Stimulated activated CD4-positive, alpha-beta T cell treated with anti-CD3 and anti-CD28 coated beads, Interleukin-12 subunit alpha, Interleukin-12 subunit beta, amount 100 ng/mL, for 4 hours (primary cell): ENCODE measurements around the gene KNDC1.
"Not testable (repeated sequence)": the region's sequence is repeated elsewhere in the genome, so short reads cannot be mapped to it uniquely, and the experiment has no call there.

ENCODE experiments used
- DNase-seq: peaks from one replicate; pipeline ENCODE4 v3.0.0-alpha.2; 2020

Gene KNDC1

GRCh38 chr10:133162910-133163856 is 3.2 kb downstream of the KNDC1 start:
- no peak for DNase-seq

GRCh38 chr10:133163889-133164815 is 4.1 kb downstream of the KNDC1 start:
- no peak for DNase-seq

GRCh38 chr10:133164816-133165555 is 5.0 kb downstream of the KNDC1 start:
- no peak for DNase-seq

GRCh38 chr10:133165556-133166503 is 5.8 kb downstream of the KNDC1 start:
- no peak for DNase-seq

GRCh38 chr10:133166504-133166827 is 6.4 kb downstream of the KNDC1 start:
- DNase-seq = no peak

- DNase-seq = no peak
Observed at GRCh38 chr10:133166828-133167692, 7.0 kb downstream of the KNDC1 start.

- no peak for DNase-seq
Observed at GRCh38 chr10:133167693-133168616, 7.9 kb downstream of the KNDC1 start.

GRCh38 chr10:133168617-133169031 is 8.6 kb downstream of the KNDC1 start:
- DNase-seq = no peak

GRCh38 chr10:133169173-133169947 is 9.3 kb downstream of the KNDC1 start:
- DNase-seq = no peak

- DNase-seq = no peak
Observed at GRCh38 chr10:133170092-133170491, 10.1 kb downstream of the KNDC1 start.

- DNase-seq = no peak
Observed at GRCh38 chr10:133173860-133174640, 14.0 kb downstream of the KNDC1 start.

- DNase-seq = no peak
Observed at GRCh38 chr10:133174689-133175263, 14.8 kb downstream of the KNDC1 start.

GRCh38 chr10:133175624-133176023 is 15.6 kb downstream of the KNDC1 start:
- not testable (repeated sequence) for DNase-seq

- no peak for DNase-seq
Observed at GRCh38 chr10:133176546-133176945, 16.5 kb downstream of the KNDC1 start.

- no peak for DNase-seq
Observed at GRCh38 chr10:133177380-133178157, 17.6 kb downstream of the KNDC1 start.

GRCh38 chr10:133178357-133179127 is 18.5 kb downstream of the KNDC1 start:
- no peak for DNase-seq
